HG03045 (cell line): ENCODE data around the gene STMN3.

Experiments
- ATAC-seq: cut with Tn5 transposase; IDR thresholded peaks from one replicate; pipeline ENCODE4 v1.9.1; 2021; ENCODE audit warnings: mild to moderate bottlenecking, moderate library complexity; ENCODE audit not compliant: unreplicated experiment

The STMN3 gene

DNA sequence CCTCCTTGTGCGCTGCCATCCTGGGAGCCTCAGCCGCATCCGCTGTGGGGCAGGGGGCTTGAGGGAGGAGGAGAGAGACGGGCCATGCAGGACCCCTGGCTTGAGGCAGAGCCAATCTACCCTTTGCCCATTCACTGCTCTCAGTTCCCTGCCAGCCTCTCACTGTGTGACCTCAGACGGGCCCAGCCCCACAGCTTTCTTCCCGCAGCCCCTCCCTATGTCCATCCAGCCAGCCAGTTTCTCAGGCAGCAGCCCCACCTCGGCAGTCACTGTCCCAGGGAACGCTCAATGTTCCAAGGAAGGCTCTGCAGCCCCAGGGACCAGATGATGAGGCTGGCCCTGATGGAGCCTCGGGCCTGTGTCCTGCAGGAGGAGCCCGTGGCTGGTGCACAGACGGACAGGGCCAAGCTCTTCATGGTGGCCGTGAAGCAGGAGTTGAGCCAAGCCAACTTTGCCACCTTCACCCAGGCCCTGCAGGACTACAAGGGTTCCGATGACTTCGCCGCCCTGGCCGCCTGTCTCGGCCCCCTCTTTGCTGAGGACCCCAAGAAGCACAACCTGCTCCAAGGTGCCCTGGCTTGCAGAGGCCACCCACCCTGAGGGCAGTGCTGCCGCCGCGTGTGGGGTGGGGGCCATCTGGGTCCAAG, 39.3 kb upstream of the STMN3 start:
- no peak for ATAC-seq

DNA sequence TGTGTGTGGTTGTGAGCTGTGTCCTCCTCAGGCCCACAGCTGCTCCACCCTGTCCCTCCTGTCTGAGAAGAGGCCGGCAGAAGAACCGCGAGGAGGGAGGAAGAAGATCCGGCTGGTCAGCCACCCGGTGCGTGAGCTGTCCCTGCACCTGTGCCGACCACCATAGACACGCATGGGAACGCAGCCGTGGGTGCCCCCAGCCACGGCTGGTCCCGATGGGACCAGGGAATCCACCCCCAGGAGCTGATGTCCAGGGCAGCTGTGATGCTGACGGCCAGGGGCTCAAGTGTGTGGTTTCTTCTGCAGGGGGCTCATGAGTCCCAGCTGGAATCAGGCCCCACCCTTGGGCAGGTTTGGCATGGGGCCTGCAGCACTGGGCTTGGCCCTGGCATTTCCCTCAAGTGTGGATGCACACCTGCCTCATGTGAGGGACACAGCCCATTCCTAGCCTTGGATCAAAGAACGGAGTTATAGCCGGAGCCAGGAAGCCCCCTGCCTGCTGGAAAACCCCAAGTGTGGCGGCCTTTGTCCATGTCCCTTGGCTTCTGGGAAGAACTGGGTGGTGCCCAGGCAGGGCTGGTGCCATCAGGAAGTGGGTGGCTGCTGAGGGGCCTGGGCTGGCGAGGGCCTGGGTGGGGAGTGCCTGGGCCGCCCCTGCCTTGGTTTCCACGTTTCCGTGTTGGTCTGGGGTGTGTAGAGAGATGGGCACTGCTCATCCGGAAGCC, 38.6 kb upstream of the STMN3 start:
- no peak for ATAC-seq

DNA sequence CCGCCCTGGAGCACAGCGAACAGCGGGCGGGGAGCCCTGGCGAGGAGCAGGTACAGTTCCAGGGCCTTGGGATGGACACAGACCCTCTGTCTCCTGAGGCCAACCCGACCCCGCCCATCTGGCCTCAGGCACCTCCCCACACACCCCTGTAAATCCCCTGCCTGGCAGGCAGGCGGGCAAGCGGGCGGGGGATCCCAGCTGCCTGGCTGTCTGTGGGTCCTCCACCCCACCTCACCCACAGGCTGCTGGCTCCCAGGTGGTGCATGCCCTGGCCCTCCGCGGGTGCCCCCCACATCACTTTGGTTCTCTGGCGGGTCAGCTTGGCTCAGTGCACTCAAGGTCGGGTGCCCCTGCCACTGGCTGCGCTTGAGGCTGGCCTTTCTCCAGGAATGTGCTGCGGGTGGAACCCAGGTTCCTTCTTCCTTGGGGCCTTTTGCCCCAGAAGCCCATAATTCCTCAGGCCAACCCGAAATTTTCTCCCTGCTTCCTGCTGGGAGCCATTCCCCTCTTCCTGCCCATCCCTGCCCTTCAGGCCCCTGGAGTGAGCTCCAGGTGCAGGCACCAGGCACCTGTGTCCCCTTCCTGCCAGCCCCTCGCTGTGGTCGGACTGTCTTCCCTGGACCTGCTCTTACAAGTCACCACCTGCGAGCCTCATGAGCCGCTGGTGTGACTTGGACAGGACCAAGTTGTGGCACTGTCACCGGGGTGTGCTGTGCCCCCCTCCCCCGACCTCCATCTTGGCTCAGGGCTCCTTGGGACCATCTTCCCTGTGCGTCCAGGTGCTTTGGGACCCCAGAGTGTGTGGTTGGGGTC, 37.9 kb upstream of the STMN3 start:
- ATAC-seq = no peak

DNA sequence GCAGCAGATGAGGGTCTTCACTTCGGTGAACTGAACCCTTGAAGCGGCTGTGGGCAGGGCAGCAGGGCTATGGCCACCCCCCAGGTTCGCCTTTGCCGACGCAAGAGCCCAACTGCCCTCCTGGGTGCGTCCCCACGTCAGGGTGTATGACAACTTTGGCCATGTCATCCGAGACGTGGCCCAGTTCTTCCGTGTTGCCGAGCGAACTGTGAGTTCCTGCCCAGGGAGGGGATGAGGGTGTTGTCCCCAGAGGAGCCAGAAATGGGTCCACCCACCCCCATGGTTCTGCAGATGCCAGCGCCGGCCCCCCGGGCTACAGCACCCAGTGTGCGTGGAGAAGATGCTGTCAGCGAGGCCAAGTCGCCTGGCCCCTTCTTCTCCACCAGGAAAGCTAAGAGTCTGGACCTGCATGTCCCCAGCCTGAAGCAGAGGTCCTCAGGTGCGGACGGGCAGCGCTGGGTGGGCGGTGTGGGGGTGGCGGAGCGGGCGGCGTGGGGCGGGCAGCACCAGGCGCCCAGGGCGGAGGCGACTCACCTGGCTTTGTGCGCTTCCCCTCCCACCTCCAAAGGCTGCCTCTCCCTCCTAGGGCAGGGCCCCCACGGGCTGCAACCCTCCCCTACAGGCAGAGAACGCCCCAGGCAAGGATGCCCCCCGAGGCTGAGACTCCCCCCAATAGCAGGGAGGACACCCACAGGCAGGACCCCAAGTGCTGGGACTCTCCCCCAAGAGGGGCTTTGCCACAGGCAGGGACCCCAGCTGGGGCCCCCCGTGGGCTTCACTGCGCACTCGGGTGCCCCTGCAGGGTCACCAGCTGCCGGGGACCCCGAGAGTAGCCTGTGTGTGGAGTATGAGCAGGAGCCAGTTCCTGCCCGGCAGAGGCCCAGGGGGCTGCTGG, 37.0 kb upstream of the STMN3 start:
- no peak for ATAC-seq

DNA sequence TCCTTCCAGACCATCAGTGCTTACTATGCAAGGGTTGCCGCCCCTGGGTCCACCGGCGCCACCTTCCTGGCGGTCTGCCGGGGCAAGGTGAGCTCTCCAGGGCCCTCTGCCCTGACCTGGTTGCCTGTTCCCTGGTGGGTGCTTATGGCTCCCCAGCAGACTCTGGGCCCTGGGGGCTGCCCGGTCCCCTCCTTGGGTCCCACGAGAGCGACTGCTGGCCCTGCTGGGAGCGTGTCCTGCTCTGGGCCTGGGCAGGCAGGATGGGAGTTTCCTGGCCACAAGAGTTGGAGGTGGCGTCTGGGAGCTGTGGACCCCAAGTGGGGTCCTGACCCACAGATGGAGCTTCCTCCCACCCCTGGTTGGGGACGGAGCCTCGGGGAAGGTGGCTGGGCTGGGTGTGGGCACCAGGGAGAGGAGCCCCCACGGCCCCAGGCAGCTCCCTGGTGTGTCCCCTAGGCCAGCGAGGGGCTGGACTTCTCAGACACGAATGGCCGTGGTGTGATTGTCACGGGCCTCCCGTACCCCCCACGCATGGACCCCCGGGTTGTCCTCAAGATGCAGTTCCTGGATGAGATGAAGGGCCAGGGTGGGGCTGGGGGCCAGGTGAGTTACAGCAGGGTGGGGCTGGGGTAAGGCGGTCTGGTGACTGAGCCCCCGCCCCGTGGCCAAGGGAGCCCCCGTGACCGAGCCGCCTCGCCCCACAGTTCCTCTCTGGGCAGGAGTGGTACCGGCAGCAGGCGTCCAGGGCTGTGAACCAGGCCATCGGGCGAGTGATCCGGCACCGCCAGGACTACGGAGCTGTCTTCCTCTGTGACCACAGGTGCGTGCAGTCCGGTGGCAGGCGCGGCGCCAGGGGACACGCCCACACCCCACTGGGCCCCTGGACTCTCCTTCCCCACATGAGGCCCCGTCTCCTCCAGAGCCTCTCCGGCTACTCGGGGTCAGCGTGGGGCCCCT, 36.1 kb upstream of the STMN3 start:
- ATAC-seq = no peak

DNA sequence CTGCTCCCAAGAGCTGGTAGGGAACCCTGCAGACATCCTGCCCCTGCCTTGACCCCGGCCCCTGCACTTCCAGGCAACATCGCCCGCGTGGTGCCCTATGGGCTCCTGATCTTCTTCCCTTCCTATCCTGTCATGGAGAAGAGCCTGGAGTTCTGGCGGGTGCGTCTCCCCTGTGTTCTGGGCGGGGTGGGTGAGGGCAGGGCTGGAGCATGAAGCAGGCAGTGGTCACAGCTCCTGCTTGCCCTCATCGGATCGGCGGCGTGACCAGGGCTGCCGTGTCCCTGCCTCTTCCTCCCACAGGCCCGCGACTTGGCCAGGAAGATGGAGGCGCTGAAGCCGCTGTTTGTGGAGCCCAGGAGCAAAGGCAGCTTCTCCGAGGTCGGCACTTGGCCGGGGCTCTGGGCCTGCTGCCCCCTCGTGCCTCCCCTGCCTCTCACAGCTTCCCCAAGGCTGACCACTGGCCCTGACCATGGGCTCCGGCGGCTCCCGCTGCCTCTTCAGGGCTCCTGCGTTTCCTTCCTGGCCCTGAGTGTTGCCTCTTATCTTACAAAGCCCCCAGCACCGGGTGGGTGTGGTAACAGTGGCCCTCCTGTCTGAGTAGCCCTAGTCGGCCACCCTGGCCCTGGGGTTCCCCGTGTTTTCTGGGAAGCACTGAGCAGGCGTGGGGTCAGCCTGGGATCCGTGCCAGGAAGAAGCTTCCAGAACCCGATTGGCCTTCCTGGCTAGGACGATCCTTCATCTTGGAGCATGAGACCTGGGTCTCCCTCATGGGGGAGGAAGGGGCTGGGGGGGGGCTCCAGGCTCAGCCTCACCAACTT, 35.2 kb upstream of the STMN3 start:
- no peak for ATAC-seq

DNA sequence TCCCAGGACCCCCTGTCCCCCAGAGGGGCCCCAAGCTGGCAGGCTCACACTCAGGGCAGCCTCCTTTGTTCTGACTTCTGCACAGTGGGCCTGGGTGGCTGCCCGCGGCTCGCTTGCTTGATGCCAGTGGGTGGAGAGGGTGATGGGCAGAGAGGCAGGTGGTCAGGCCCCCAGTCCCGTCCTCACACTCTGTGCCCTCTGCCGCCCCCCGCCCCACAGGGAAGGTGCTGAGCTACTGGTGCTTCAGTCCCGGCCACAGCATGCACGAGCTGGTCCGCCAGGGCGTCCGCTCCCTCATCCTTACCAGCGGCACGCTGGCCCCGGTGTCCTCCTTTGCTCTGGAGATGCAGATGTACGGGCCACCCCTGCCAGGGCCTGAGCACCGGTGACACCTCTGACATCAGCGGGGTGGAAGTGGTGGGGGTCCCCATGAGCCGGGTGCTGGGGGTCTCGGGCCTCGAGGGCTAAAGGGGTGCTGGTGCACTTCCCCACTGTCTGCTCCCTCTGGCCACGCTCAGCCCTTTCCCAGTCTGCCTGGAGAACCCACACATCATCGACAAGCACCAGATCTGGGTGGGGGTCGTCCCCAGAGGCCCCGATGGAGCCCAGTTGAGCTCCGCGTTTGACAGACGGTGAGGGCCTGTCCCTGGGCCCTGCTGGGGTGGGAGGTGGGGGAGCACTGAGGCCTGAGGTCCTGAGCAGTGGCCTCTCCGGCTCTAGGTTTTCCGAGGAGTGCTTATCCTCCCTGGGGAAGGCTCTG, 34.4 kb upstream of the STMN3 start:
- ATAC-seq = no peak

DNA sequence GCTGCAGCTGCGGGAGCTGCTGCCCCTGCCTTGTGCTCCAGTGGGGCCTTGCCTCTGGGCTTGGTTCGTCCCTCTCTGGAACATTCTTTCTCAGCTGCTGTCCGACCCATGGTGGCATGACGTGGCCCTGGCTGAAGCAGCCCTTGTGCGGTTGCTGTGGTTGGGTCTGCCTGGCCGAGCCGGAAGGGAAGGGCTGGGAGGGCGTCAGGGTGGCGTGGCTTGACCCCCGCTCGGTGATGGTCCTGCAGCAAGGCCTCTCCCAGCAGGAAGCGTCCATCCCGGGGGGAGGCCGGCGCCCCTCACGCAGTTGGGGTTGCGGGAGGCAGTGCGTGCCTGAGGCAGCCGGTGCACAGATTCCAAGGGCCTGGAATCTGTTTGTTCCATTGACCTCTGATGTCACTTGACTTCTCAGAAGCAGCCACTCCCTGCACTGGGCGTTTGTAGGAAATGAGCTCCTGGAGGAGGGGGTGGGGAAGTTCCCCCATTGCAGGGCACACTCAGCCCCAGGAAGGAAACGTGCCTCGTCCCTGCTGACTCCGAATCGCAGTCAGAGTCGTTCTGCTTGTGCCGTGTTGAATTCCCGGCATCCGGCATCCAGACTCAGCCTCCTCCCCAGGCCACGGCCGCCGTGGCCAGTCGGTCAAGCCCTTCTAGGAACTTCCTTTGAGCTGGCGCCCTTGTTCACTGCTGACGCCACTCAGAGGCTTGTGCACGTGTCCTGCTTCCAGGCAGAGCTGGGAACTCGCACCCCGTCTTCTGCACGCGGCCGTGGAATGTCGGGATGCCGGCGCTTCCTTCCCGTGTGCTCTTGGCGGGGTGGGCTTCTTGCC, 33.5 kb upstream of the STMN3 start:
- ATAC-seq = no peak

DNA sequence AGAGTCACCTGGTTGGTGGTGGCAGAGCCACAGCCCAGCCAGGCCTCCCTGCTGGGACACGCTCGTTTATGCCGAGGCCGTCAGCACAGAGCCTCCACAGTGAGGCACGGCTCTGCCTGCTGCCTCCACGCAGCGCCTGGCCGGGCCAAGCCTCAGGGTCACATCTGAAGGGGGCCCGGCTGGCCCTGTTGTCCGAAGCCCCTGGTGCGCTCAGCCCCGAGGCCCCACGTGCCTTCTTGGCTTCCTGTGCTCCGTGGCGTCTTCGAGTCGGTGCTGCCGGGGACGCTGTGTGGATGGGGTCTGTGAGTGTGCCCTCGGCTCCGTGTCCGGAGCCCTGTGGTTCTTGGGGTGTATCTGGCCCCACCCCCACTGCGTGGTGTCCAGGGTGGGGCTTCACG, 32.9 kb upstream of the STMN3 start:
- no peak for ATAC-seq

DNA sequence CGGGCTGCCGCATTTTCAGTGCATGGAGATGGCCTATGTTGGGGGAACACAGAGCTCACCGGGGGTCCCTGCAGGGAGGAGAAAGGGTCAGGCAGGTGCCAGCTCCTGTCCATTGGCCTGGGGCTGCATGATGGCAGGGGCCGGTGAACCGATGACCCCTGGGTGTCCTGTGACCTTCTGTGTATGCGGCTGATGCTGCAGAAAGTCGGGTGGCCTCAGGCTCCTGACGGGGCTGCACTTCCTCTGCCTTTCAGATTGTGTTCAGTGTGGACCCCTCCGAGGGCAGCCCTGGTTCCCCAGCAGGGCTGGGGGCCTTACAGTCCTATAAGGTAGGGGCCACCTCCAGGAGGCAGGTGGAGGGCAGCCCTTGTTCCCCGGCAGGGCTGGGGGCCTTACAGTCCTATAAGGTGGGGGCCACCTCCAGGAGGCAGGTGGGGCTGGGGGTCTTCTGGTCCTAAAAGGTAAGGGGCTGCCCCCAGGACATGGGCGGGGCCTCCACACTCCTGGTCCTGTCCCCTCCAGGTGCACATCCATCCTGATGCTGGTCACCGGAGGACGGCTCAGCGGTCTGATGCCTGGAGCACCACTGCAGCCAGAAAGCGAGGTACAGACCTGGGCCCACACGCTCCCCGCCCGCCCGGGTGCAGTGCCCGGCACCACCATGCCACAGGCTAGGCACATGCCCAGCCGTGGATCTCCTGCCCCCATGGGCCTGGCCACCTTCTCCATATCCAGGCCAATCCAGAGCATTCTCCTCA, 32.2 kb upstream of the STMN3 start:
- no peak for ATAC-seq

DNA sequence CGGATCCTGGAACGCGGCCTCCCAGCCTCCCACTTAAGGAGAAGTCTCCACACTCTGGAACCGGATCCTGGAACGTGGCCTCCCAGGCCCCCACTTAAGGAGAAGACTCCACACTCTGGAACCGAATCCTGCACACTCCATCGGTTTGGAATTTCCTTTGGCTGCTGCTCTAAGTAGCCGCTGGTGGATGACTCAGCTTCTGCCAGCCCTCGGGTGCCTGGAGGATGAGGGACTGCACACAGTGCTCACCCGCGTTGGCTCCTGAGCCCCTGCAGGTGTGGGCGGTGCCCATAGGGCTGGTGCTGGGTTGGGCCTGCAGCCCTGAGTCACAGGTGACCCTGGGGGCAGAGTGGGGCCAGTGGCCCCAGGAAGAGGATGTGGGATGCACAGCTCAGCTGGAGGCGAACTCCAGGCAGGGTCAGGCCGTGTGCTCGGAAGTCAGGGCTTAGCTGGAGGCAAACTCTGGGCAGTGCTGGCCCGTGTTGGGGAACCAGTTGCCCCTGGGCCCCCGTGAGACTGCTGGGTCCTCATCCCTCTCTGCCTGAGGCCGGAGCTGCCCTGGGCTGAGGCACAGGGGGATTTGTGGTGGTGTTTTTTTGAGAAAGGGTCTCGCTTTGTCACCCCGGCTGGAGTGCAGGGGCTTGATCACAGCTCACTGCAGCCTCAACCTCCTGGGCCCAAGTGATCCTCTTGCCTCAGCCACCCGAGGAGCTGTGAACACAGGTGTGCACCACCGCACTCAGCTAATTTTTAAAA, 29.3 kb upstream of the STMN3 start:
- no peak for ATAC-seq

DNA sequence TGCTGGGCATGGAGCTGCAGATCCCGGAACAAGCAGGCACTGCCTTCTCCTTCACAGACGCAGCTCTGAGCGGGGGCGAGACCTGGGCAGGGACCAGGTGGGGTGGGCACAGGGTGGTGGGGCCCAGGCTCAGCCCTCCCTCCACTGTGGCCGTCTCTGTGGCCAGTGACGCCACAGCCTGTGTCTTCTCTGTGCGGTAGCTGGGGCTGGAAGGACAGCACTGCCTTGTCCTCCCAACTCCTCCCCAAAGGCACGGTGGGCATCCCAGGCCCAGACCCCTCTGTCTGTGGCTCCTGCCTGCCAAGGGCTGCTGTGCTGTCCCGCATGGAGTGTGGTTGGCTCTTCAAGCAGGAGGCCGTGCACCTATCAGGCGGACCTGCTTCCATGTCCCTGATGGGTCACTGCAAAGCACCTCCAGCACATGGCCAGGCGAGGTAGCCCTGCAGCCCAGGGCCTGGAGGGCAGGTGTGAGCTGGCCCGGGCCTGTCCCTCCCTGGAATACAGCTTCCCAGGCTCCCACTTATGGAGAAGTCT, 28.5 kb upstream of the STMN3 start:
- no peak for ATAC-seq

DNA sequence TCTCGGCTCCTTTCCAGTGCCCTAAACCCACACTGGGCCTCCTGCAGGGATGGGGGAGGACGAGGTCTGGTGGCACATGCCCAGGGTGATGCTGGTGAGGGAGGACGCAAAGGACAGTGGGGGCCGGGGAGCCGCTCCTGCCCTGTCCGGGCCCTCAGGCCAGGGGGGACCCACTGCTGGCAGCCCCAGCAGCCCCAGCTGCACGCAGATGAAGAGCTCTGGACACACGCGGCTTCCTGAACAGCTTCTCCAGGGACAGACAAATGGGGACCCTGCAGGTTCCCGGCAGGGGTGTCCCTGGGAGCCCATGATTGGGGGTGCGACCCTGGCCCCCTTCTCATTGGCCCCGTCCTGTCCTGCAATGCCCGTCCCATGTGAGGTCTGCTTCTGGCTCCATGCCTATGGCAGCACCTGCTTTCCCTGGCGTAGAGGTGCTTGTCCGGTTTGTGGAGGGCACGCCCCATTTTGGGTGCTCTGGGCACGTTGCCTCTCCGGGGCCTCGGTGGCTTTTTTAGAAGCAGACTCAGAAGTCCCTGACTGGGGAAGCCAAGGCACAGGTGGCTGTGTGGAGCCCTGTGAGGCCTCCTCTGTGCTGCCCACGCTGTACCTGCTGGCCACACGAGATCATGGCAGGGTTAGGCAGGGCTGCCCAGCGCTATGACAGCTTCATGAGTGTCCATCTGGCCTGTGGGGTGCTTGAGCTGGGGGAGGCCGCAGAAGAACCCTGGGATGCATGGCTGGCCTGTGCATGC, 27.8 kb upstream of the STMN3 start:
- no peak for ATAC-seq

DNA sequence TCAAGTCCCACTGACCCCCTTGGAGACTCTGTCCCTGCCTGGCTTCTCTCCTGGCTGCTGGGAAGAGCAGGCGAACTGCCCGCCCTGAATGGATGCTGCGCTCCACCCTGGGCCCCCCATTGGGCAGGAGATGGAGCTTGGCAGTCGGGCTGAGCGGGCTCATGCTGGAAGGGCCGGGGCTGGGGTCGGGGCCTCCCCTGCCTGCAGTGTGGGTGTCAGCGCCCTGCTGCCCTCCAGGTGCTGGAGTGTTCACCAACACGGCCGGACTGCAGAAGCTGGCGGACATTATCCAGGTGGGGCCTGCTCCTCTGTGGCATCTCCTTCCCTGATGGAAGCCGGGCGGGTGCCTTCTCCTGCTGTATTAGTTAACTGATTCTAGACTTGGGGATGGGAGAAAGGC, 27.2 kb upstream of the STMN3 start:
- ATAC-seq = no peak

DNA sequence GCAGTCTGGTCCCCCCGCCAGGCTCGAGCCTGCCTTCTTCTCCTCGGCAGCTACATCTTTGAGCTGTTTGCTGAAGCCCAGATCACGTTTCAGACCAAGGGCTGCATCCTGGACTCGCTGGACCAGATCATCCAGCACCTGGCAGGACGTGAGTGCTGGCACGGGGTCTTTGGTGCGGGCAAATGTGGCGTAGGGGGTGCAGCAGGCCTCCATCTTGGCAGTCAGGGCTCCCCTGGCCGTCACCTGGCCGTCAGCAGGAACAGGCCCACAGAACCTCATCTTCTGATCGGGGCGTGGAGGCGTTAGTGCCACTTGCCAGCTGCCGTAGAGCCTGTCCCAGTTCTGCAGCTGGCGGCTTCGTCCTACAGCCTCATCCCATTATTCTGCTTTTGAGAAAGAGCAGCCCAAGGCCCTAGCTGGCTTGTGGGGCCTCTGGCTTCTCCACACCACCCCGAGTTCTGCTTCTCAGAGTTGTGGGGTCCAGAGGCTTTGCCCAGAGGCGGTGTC, 26.6 kb upstream of the STMN3 start:
- no peak for ATAC-seq
